Keratinocyte (primary cell): ENCODE measurements around the gene ZNF385A. TPM values are rescaled to one million over a fixed set of nuclear protein-coding genes. Genes with fewer than 3 reads are reported as not detected.

ENCODE experiments used
- DNase-seq: peaks from one replicate; pipeline ENCODE4 v3.0.0-alpha.2; 2011; ENCODE audit warnings: low read depth, missing footprints, low spot score
- FAIRE-seq: peaks from 2 replicates; lab custom pipeline; 2011; peaks lifted over from hg19 to GRCh38; lab: Jason Lieb, UNC
- H2AFZ ChIP-seq: 2 replicates; pipeline ENCODE4 v1.6.0; 2012; ENCODE audit warnings: low read length, control low read depth, inconsistent platforms; ENCODE audit not compliant: control insufficient read depth
- H3K27ac ChIP-seq: 2 replicates; pipeline ENCODE4 v1.5.1; 2011; ENCODE audit warnings: low read length; ENCODE audit not compliant: control insufficient read depth, insufficient read depth
- H3K27me3 ChIP-seq: 3 replicates; pipeline ENCODE4 v1.6.0; 2011; ENCODE audit warnings: low read length; ENCODE audit not compliant: control insufficient read depth, insufficient read depth; ENCODE audit errors: extremely low read depth
- H3K36me3 ChIP-seq, 2 experiments: 2 replicates in 1 of 2; 3 replicates in 1 of 2; pipeline ENCODE4 v1.5.1; 2011; ENCODE audit warnings: low read length in 2 of 2, mild to moderate bottlenecking in 1 of 2; ENCODE audit not compliant: control insufficient read depth in 2 of 2, insufficient read depth in 2 of 2; ENCODE audit errors: extremely low read depth in 1 of 2
- H3K4me1 ChIP-seq: 3 replicates; pipeline ENCODE4 v1.5.1; 2011; ENCODE audit warnings: low read length; ENCODE audit not compliant: control insufficient read depth, insufficient read depth; ENCODE audit errors: extremely low read depth
- H3K4me2 ChIP-seq: 3 replicates; pipeline ENCODE4 v1.6.0; 2011; ENCODE audit warnings: low read depth, low read length; ENCODE audit not compliant: control insufficient read depth, insufficient read depth; ENCODE audit errors: extremely low read depth
- H3K4me3 ChIP-seq, 3 experiments: fragments of 200-600 bp in 1 of 3; sonication (generic) in 1 of 3; 2 replicates in 2 of 3; 3 replicates in 1 of 3; pipeline ENCODE4 v1.5.1; 2011 to 2016; ENCODE audit warnings: low read length in 3 of 3, mild to moderate bottlenecking in 3 of 3, control low read depth in 2 of 3, inconsistent platforms in 1 of 3, low read depth in 1 of 3, mixed read lengths in 1 of 3, mixed run types in 1 of 3, moderate library complexity in 1 of 3; ENCODE audit not compliant: control insufficient read depth in 2 of 3, insufficient read depth in 2 of 3; ENCODE audit errors: extremely low read depth in 1 of 3
- H3K79me2 ChIP-seq: 2 replicates; pipeline ENCODE4 v1.6.0; 2012; ENCODE audit warnings: low read length; ENCODE audit not compliant: control insufficient read depth, insufficient read depth
- H3K9ac ChIP-seq: 3 replicates; pipeline ENCODE4 v1.6.0; 2011; ENCODE audit warnings: low read length; ENCODE audit not compliant: control insufficient read depth, insufficient read depth; ENCODE audit errors: extremely low read depth
- H3K9me1 ChIP-seq: 3 replicates; pipeline ENCODE4 v1.6.0; 2011; ENCODE audit warnings: low read length; ENCODE audit not compliant: control insufficient read depth, insufficient read depth; ENCODE audit errors: extremely low read depth
- H3K9me3 ChIP-seq: 2 replicates; pipeline ENCODE4 v1.5.1; 2012; ENCODE audit warnings: low read depth, low read length; ENCODE audit not compliant: control insufficient read depth
- H4K20me1 ChIP-seq: 3 replicates; pipeline ENCODE4 v1.6.0; 2011; ENCODE audit warnings: low read length; ENCODE audit not compliant: control insufficient read depth, insufficient read depth; ENCODE audit errors: extremely low read depth
- CTCF ChIP-seq, 3 experiments: IDR thresholded peaks in 1 of 3; conservative IDR thresholded peaks in 1 of 3; optimal IDR thresholded peaks in 1 of 3; 2 replicates in 2 of 3; 3 replicates in 1 of 3; pipeline versions ENCODE3 to v1.5.1; 2011; ENCODE audit warnings: low read length in 3 of 3, mild to moderate bottlenecking in 3 of 3, moderate library complexity in 2 of 3, control low read depth in 1 of 3, inconsistent platforms in 1 of 3; ENCODE audit not compliant: insufficient read depth in 2 of 3; ENCODE audit errors: extremely low read depth in 1 of 3
- EZH2 ChIP-seq: IDR thresholded peaks from one replicate; pipeline ENCODE4 v1.6.1; 2012; ENCODE audit warnings: inconsistent platforms, mild to moderate bottlenecking, low read length, moderate library complexity
- dilution Hi-C: fragments of 300-500 bp; cut with MboI; formaldehyde crosslinking; loops from one replicate; pipeline ENCODE4 v1.7.0; 2020; ENCODE audit warnings: low sequenced_read_pairs; ENCODE audit not compliant: extremely low pct_ligation_motif_present
- polyA plus RNA-seq, 5 experiments: library from polyadenylated mRNA; depleted of rRNA in 3 of 5; stranded (reverse) in 3 of 5; stranded (forward) in 1 of 5; unstranded in 1 of 5; fragments of >200 nt; gene quantifications; 1 replicate in 1 of 5; 2 replicates in 3 of 5; 3 replicates in 1 of 5; pipeline versions ENCODE4 v1.2.1 to v1.2.3, GENCODE V29; 2011 to 2012; ENCODE audit warnings: missing spikeins in 2 of 5, low read depth in 1 of 5, low replicate concordance in 1 of 5

The ZNF385A gene
- polyA plus RNA-seq, 1 donor (not counting 4 experiments of a cell fraction or from before 2014, with no cell fraction given): 11.4 TPM

GRCh38 chr12:54370171-54370730 is 14.3 kb downstream of the ZNF385A start:
- Histone ChIP-seq H3K36me3 (peaks cover 41 to 42% of the 10 kb centered on the region in 2 experiments), H3K27ac (no peak overlapping the region), H3K79me2 (peaks cover 2% of the 10 kb centered on the region), H2AFZ (no peak overlapping the region), H3K4me1 (peaks cover 34% of the 10 kb centered on the region), H3K4me3 (no peak overlapping the region), H3K27me3 (no peaks in the 10 kb centered on the region), H3K9me1 (peaks cover 3% of the 10 kb centered on the region), H3K9me3 (no peaks in the 10 kb centered on the region), H3K9ac (no peak overlapping the region), H3K4me2 (no peak overlapping the region), H4K20me1 (peaks cover 5% of the 10 kb centered on the region)
- TF ChIP-seq CTCF (optimal IDR thresholded peaks at IDR 0.05 in 1 of 3, IDR thresholded peaks at IDR 0.05 in 1 of 3, conservative IDR thresholded peaks at IDR 0.05 in 1 of 3; ENCODE audit: extremely low read depth in 1 of 3, insufficient read depth in 2 of 3, low read length in 3 of 3): peak; percentile 21 to 62 (median 46)
- no peak for TF ChIP-seq EZH2
- FAIRE-seq (no peak), DNase-seq (no peak)
- dilution Hi-C loops: no loop called here

- Histone ChIP-seq H3K27me3 (no peaks in the 10 kb centered on the region), H3K9me3 (no peaks in the 10 kb centered on the region), H3K4me3 (no peak overlapping the region), H3K9me1 (peaks cover 1% of the 10 kb centered on the region), H3K9ac (no peak overlapping the region), H3K4me2 (no peak overlapping the region), H2AFZ (no peak overlapping the region), H3K4me1 (peaks cover 28% of the 10 kb centered on the region), H3K27ac (no peak overlapping the region), H3K79me2 (peaks cover 1% of the 10 kb centered on the region), H3K36me3 (peaks cover 36 to 39% of the 10 kb centered on the region in 2 experiments), H4K20me1 (peaks cover under 1% of the 10 kb centered on the region)
- TF ChIP-seq CTCF (optimal IDR thresholded peaks at IDR 0.05 in 1 of 3, IDR thresholded peaks at IDR 0.05 in 1 of 3, conservative IDR thresholded peaks at IDR 0.05 in 1 of 3; ENCODE audit: extremely low read depth in 1 of 3, insufficient read depth in 2 of 3, low read length in 3 of 3): no peak
- no peak for TF ChIP-seq EZH2
- DNase-seq (no peak), FAIRE-seq (no peak)
- dilution Hi-C loops: no loop called here
Observed at GRCh38 chr12:54369597-54370131, 14.9 kb downstream of the ZNF385A start.
